HG03565 (cell line): ENCODE data around the gene OR4D1.
"Not testable (repeated sequence)": the region's sequence is repeated elsewhere in the genome, so short reads cannot be mapped to it uniquely, and the experiment has no call there.

Source experiments
- ATAC-seq: cut with Tn5 transposase; IDR thresholded peaks from one replicate; pipeline ENCODE4 v1.9.1; 2021; ENCODE audit warnings: mild to moderate bottlenecking, moderate library complexity; ENCODE audit not compliant: unreplicated experiment

OR4D1 gene

GRCh38 chr17:58147930-58148434 lies at the start of gene OR4D1:
OR4D1 (plus strand) TSS chr17:58148384; CDS start chr17:58155154, 6,770 bp downstream.
- ATAC-seq, result no peak

GRCh38 chr17:58100506-58100905 lies 47.7 kb upstream of the OR4D1 start:
- no peak for ATAC-seq

GRCh38 chr17:58101898-58102297 lies 46.3 kb upstream of the OR4D1 start:
- not testable (repeated sequence) for ATAC-seq

- no peak for ATAC-seq
These were observed 43.1 kb upstream of the OR4D1 start for GRCh38 chr17:58105093-58105492.

GRCh38 chr17:58107306-58107705 lies 40.9 kb upstream of the OR4D1 start:
- no peak for ATAC-seq

GRCh38 chr17:58109197-58109596 lies 39.0 kb upstream of the OR4D1 start:
- ATAC-seq, result no peak

GRCh38 chr17:58110012-58110411 lies 38.2 kb upstream of the OR4D1 start:
- ATAC-seq, result no peak

- ATAC-seq, result no peak
These were observed 36.5 kb upstream of the OR4D1 start for GRCh38 chr17:58111676-58112075.

GRCh38 chr17:58112970-58113631 lies 35.1 kb upstream of the OR4D1 start:
- ATAC-seq, result no peak

- no peak for ATAC-seq
These were observed 34.2 kb upstream of the OR4D1 start for GRCh38 chr17:58113947-58114346.

- no peak for ATAC-seq
These were observed 30.8 kb upstream of the OR4D1 start for GRCh38 chr17:58117382-58117781.

GRCh38 chr17:58119491-58119890 lies 28.7 kb upstream of the OR4D1 start:
- ATAC-seq, result no peak

GRCh38 chr17:58120195-58120822 lies 27.9 kb upstream of the OR4D1 start:
- ATAC-seq, result no peak

GRCh38 chr17:58121925-58122324 lies 26.3 kb upstream of the OR4D1 start:
- ATAC-seq, result no peak

- ATAC-seq, result no peak
These were observed 20.3 kb upstream of the OR4D1 start for GRCh38 chr17:58127846-58128245.

GRCh38 chr17:58132697-58133096 lies 15.5 kb upstream of the OR4D1 start:
- not testable (repeated sequence) for ATAC-seq

GRCh38 chr17:58136669-58137279 lies 11.4 kb upstream of the OR4D1 start:
- ATAC-seq, result no peak

GRCh38 chr17:58141505-58141904 lies 6.7 kb upstream of the OR4D1 start:
- no peak for ATAC-seq

GRCh38 chr17:58143335-58143734 lies 4.8 kb upstream of the OR4D1 start:
- ATAC-seq, result not testable (repeated sequence)

GRCh38 chr17:58144801-58145200 lies 3.4 kb upstream of the OR4D1 start:
- no peak for ATAC-seq

- ATAC-seq, result no peak
These were observed 425 bp downstream of the OR4D1 start for GRCh38 chr17:58148609-58149008.

GRCh38 chr17:58150394-58150793 lies 2.2 kb downstream of the OR4D1 start:
- ATAC-seq, result no peak
